GM06990 (cell line): ENCODE results near the gene POU6F1.

Experiments
- DNase-seq: peaks from one replicate; pipeline ENCODE4 v3.0.0-alpha.2; 2011; ENCODE audit not compliant: insufficient read length; ENCODE audit errors: extremely low read depth
- H3K27me3 ChIP-seq: replicated peaks from 2 replicates; pipeline ENCODE4 v1.6.0; 2011; ENCODE audit warnings: low read length; ENCODE audit not compliant: control insufficient read depth, insufficient read depth
- H3K36me3 ChIP-seq: 2 replicates; pipeline ENCODE4 v1.5.1; 2011; ENCODE audit warnings: low read length; ENCODE audit not compliant: control insufficient read depth, insufficient read depth
- H3K4me3 ChIP-seq: replicated peaks from 2 replicates; pipeline ENCODE4 v1.5.1; 2011; ENCODE audit warnings: low read depth, mild to moderate bottlenecking, control low read depth, low read length
- CTCF ChIP-seq: IDR thresholded peaks from 2 replicates; pipeline ENCODE4 v1.5.1; 2011; ENCODE audit warnings: low read length, control low read depth, mild to moderate bottlenecking, inconsistent platforms; ENCODE audit not compliant: insufficient read depth, poor library complexity, severe bottlenecking

Gene POU6F1

GRCh38 chr12:51254536-51254935 is 36.7 kb upstream of the POU6F1 start:
- no peak for TF ChIP-seq CTCF
- Histone ChIP-seq H3K27me3 (no peaks in the 10 kb centered on the region), H3K4me3 (no peak overlapping the region), H3K36me3 (no peaks in the 10 kb centered on the region)
- no peak for DNase-seq

GRCh38 chr12:51253276-51253675 is 35.4 kb upstream of the POU6F1 start:
- Histone ChIP-seq H3K36me3 (no peaks in the 10 kb centered on the region), H3K27me3 (no peaks in the 10 kb centered on the region), H3K4me3 (no peak overlapping the region)
- TF ChIP-seq CTCF, result no peak
- no peak for DNase-seq

GRCh38 chr12:51247523-51248206 is 29.8 kb upstream of the POU6F1 start:
- Histone ChIP-seq H3K4me3 (no peak overlapping the region), H3K27me3 (no peaks in the 10 kb centered on the region)

GRCh38 chr12:51246254-51246853 is 28.5 kb upstream of the POU6F1 start:
- H3K36me3 ChIP-seq, result peaks cover 6% of the 10 kb centered on the region
- no peaks in the 10 kb centered on the region for H3K27me3 ChIP-seq
- no peak for DNase-seq
- H3K4me3 ChIP-seq, result no peak overlapping the region
- TF ChIP-seq CTCF, result no peak

More at GRCh38 chr12:51247523-51248206, 29.8 kb upstream of the POU6F1 start:
- no peak for TF ChIP-seq CTCF
- DNase-seq, result no peak
- no peaks in the 10 kb centered on the region; the same call in none of the 2 replicates for H3K36me3 ChIP-seq

- TF ChIP-seq CTCF, result no peak
- no peak for DNase-seq
- peaks cover 9% of the 10 kb centered on the region for H3K36me3 ChIP-seq
- H3K4me3 ChIP-seq, result no peak overlapping the region
- no peaks in the 10 kb centered on the region for H3K27me3 ChIP-seq
Measured at GRCh38 chr12:51245476-51246253, 27.8 kb upstream of the POU6F1 start.
